GM15510 (cell line): Measurements from ENCODE around the gene TAS2R3.

ENCODE experiments used
- POLR2A ChIP-seq: IDR thresholded peaks from 3 replicates; pipeline ENCODE4 v1.6.1; 2011; ENCODE audit warnings: borderline replicate concordance; ENCODE audit not compliant: insufficient read length; ENCODE audit errors: extremely low read depth

TAS2R3 gene

GRCh38 chr7:141763797-141764196 lies at the start of gene TAS2R3:
Gene TAS2R3, plus strand, starts transcription at chr7:141764097. Its CDS starts 62 bp downstream, at chr7:141764159.
- no peak for TF ChIP-seq POLR2A

DNA sequence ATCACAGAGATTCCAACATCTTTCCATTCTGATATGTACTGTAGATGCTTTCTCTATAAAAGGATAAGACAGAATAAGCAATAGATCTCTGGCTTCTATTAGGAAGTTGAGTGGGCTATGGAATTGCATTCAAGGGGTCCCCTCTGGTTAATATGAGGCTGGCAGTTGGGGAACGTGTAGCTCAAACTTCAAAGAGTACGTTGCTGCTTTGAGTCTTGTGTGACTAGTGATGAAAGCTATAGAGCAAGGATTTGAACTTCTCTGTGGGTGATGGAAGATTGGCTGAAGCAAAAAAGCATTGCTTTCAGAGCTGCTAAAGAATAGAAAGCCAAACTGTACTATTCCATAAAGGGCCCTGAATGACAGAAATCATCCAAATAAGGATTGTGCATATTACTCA lies 49.3 kb upstream of the TAS2R3 start:
- no peak for TF ChIP-seq POLR2A

DNA sequence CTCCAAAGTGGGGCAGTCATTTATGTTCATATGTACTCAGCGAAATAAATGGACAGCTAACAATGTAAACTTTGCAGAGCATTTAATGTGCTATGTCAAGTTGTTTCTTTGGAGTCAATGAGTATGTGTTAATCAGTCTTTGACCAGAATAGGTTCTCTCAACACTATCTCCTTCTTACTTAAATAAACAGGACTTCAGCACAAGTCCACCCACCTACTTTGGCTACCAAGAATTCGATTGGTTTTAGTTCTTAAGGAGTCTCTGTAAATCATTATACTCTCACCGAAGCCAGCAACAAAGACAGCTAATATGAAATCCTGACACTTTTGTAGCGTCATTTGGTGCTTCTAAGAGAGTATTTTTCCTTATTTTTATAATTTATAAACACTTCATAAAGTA lies 48.9 kb upstream of the TAS2R3 start:
- TF ChIP-seq POLR2A: no peak

GRCh38 chr7:141715794-141716689 lies 47.9 kb upstream of the TAS2R3 start:
- TF ChIP-seq POLR2A: no peak

- no peak for TF ChIP-seq POLR2A
These were observed 46.4 kb upstream of the TAS2R3 start for GRCh38 chr7:141717450-141717849.

DNA sequence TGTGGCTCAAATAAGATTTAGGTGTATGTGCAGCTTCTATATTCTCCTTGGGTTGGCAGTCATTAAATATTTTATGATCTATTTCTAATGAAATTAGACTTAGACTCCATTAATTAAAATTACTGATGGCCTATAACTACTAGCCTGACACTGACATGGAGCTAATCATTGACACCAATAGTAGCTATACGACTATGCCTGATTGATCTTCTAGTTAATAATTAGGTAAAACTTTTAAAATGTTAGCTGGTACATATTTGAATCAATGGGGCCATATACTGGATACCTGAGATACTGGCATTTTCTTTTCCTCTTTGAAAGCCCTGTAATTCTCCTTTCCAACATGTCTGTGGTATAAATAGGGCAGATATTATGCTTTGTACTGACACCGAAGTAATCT lies 41.4 kb upstream of the TAS2R3 start:
- TF ChIP-seq POLR2A: no peak

GRCh38 chr7:141729020-141729419 lies 34.9 kb upstream of the TAS2R3 start:
- no peak for TF ChIP-seq POLR2A

DNA sequence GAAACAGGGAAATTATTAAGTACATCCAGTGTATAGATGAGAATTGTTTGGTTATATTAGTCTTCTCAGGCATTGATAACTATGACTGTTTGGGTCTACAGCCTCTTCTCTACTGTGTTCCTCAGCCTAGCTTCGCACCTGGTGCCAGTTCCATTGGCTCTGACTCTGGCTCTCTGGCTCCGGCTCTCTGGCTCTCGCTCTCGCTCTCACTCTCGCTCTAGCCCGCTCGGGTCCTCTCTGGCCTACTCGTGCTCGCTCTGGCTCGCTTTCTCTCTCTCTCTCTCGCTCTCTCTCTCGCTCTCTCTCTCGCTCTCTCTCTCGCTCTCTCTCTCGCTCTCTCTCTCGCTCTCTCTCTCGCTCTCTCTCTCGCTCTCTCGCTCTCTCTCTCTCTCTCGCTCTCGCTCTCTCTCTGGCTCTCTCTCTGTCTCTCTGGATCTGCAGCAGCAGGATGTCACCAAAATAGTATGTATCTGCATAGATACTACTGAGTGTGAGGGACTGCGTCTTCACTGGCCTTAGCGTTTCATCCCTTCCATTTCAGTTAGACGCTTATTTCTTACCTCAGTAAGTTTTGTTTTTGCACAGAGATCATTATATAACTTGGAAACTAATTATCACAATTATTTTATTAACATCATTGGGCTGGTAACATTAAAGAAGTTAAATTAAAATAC lies 32.3 kb upstream of the TAS2R3 start:
- no peak for TF ChIP-seq POLR2A

DNA sequence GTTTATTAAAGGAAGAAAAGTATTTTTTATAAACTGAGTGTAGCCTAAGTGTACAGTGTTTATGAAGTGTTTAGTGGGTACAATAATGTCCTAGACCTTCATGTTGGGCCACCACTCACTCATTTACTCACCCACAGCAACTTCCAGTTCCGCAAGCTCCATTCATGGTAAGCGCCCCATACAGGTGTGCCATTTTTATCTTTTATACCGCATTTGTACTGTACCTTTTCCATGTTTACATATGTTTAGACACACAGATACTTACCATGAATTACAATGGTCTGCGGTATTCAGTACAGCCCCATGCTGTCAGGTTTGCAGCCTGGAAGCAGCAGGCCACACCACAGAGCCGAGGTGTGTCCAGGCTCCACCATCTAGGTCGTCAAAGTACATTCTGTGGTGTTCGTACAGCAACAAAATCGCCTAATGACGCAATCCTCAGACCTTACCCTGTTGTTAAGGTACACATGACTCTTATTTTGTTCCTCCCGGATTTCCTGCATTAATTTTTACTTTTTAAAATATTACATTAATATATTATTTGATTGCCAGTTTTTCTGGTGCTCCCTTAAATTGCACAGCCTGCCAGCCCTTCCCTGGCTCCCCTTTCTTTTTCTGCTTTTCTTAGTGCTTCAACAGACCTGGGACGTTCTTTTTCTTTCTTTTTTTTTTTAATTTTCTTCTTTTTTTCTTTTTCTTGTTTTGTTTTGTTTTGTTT lies 26.6 kb upstream of the TAS2R3 start:
- no peak for TF ChIP-seq POLR2A

GRCh38 chr7:141737836-141738591 lies 25.9 kb upstream of the TAS2R3 start, which contains the start of gene SSBP1:
Gene SSBP1, plus strand, starts transcription at chr7:141738358. Its CDS starts 809 bp downstream, at chr7:141739167.
- peak; percentile 88 for TF ChIP-seq POLR2A

DNA sequence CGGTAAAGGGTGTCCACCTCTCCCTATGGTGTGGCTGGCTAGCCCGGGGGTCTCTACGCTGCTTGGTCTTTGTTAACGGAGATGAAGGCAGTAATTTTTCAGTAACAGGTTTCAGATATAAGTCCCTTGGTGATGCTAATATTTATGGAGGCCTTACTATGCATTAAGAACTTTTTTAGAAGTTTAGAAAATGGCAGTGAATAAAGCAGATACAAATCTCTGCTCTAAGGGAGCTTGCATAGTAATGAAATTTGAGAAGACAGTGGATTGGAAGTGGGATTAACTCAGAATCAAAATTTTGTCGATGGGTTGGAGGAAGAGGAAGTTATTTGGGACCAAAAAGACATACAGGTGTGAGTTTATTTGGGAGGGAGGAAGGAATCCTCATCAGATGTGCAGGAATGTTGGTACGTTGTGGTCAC lies 25.3 kb upstream of the TAS2R3 start:
- no peak for TF ChIP-seq POLR2A

- TF ChIP-seq POLR2A: no peak
These were observed 24.6 kb upstream of the TAS2R3 start for GRCh38 chr7:141739250-141739649.

- TF ChIP-seq POLR2A: no peak
These were observed 21.7 kb upstream of the TAS2R3 start for GRCh38 chr7:141742229-141742628.

DNA sequence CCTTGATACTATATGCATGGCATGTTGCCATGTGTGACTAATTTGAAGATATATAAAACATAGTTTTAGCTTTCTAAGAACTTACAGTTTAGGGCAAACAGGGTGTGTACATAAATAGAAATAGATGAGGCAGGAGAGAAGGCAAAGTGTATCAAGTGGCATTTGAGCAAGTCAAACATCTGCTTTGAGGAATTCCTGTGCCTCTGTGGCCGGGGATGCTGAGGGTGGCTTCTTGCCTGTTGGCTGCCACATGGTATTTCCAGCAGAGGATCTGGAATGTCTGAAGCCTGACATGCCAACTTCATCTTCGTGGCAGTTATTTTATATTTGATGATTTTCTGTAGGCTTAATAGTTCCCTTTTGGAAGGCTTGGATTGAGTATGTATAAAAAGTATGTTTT lies 19.8 kb upstream of the TAS2R3 start:
- no peak for TF ChIP-seq POLR2A
